ENCODE data around the gene SH3BP2.

The SH3BP2 gene

DNA sequence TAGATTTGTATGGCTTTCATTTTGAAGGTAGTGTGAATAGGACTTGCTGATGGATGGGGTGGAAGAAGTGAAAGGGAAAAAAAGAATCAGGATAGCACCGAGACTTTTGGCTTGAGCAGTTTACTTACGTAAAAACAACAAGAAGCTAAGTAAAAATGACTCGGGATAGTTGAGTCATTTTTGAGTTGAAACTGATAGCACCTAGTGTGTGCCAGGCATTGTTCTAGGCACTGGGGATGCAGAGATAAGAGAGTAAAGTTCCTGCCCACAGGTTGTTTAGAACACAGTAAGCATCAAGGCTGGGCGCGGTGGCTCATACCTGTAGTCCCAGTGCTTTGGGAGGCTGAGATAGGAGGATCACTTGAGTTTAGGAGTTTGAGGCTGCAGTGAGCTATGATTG lies 85.5 kb downstream of the SH3BP2 start:
- no peak for DNase-seq (ENCODE audit: low spot score)

DNA sequence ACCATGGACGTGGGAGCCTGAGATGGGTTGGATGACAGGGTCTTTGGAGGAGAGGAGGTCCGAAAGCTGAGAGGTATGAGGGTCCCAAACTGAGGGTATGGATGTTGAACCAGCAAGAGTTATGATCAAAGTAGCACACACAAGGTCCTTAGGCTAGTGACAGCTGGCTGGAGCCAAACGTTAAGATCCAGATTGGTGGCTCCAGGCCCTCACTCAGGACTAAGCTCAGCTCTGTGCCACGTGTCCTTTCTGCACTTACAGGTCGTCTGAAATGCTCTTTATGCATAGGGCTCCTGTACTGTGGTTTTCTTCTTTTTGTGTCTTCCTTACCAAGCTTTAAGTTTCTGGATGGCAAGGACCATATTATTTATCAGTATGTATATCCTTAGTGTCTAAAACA lies 86.1 kb downstream of the SH3BP2 start:
- no peak for DNase-seq (ENCODE audit: low spot score)

DNA sequence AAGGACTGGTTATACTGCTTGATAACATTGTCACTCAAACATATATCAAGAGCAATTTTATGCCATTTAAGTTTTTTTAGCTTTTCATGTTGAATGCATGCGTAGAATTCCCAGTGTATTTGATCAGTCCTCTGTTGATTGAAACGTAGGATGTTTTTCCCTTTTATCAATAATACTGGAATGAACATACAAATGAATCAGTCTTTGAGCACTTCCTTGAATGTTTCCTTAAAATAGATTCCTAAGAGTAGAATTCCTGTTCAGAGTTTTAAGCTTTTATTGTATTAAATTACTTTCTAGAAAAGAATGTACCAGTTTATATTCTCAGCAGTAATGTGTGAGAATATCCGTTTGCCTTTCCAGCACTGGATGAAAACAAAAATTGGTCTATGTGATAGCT lies 88.5 kb downstream of the SH3BP2 start:
- no peak for DNase-seq (ENCODE audit: low spot score)

DNA sequence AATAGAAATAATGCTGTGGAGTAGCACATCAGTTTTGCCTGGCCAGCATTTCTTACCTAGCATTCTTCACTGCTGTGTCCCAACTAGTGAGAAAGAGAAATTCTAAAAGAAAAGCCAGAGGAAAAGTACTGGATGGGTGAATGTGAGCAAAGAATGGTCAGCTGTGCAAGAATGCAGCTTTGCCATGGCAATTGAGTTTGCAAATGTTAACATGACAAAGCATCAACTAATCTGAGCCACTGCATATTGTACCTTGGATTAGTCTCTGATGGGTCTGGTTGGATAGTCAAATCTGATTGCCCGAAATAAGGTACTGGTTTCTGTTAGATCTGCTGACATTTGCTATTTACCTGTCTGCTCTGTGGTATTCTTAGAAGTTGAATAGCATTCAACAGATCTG lies 89.5 kb downstream of the SH3BP2 start:
- no peak for DNase-seq (ENCODE audit: low spot score)

DNA sequence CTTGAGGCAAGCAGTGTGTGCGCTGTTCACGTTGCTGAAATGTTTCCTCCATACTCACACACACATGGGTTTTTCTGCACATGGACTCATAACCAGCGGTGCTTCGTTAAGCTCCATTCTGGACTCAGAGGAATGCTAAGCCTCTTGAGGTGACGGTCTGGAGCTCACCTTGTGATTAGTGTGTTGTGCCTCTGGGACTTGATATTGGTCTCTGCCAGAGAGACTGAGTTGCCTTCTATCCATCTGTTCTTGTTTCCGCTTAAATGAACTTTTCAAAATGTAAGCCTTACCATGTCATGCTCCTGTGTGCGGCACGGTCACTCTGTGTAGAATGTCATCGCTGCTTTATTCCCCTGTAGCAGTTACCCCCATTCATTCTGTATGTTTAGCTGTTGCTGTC lies 93.3 kb downstream of the SH3BP2 start:
- no peak for DNase-seq (ENCODE audit: low spot score)

DNA sequence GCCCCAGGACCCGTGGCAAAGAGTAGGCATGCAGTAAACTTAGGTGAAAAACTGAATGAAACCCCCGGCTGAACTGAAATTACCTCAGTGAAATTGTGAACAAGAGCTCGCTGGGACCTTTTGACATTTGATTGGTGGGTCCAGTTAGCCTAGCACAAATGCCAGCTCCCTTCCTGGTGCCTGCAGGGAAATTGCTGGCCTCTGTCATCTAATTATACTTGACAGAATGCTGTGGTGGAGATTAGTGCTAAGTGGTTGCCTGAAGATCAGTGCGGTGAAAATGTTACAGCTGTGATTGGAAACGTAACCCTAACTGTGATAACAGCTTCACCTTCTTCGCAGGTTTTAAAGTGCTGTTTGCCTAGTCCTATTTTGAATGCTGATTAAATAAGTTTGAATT lies 93.7 kb downstream of the SH3BP2 start:
- DNase-seq (ENCODE audit: low spot score): no peak

DNA sequence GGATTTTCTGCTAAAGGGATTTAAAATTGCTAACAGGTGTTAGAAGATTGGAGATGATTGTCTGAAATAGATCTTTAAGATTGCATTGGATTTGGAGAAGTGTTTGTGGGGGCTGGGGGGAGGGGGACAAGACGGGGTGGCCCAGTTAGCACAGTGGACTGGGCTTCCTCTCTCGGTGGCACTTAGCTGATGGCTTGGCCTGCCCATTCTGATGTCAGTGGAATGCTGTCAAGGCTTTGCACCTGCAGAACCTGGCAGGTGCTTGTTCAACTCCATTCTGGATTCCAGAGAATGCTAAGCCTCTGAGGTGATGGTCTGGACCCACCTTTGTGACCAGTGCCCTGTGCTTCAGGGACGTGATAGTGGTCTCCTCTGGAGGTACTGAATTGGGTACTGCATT lies 94.5 kb downstream of the SH3BP2 start:
- DNase-seq (ENCODE audit: low spot score): no peak

DNA sequence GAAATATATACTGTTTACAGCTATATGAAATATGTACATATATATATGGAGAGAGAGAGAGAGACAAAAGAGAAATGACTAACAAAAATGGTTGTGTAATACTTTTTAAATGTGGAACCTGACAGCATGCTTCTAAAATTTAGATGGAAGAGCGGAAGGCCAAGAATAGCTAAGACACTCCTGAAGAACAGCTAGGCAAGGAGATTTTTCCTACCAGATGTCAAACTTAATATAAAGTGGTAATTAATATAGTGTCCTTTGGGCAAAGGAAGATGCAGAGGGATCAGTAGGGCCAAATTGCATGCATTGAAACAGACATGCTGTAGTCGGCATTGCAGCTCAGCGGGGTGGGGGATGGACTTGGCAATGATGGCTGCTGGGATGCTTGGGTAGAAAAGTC lies 96.0 kb downstream of the SH3BP2 start:
- no peak for DNase-seq (ENCODE audit: low spot score)
